Measurements from ENCODE around the gene NSD1. TPM values are rescaled to one million over a fixed set of nuclear protein-coding genes. Genes with fewer than 3 reads are reported as not detected.
A peak's percentile ranks its signal among the peaks of the same experiment; 100 is the strongest.
"Not testable (repeated sequence)": the region's sequence is repeated elsewhere in the genome, so short reads cannot be mapped to it uniquely, and the experiment has no call there.

The NSD1 gene
- polyA plus RNA-seq, 4 donors = 4.3 to 27.2 (median 11.5) TPM

DNA sequence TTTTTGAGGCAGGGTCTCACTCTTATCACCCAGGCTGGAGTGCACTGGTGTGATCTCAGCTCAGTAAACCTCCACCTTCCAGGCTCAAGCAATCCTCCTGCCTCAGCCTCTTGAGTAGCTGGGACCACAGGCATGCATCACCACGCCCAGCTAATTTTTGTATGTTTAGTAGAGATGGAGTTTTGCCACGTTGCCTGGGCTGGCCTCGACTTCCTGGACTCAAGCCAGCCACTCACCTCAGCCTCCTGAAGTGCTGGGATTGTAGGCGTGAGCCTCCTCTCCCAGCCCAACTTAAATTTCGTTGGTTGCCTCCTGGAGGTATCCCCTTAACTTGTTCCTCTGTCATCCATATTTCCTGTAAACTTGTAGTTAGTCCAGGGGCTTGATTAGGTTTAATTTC lies 122.7 kb downstream of the NSD1 start:
- Histone ChIP-seq H3K36me3 (ENCODE audit: control insufficient read depth in 3 of 3, insufficient read depth in 2 of 3, low read depth in 1 of 3, low read length in 3 of 3) (peaks cover 15 to 55% (median 22%) of the 10 kb centered on the region in 3 donors), H3K27ac (ENCODE audit: low read depth in 1 of 3, low read length in 2 of 3) (no peak overlapping the region), H3K27me3 (ENCODE audit: control insufficient read depth in 3 of 3, insufficient read depth in 3 of 3, low read length in 3 of 3) (no peaks in the 10 kb centered on the region), H3K4me1 (ENCODE audit: control insufficient read depth in 3 of 3, insufficient read depth in 2 of 3, low read depth in 1 of 3, low read length in 2 of 3) (no peaks in the 10 kb centered on the region), H3K4me3 (ENCODE audit: low read depth in 1 of 3, low read length in 3 of 3) (no peak overlapping the region), H3K9me3 (ENCODE audit: control insufficient read depth in 2 of 2, insufficient read depth in 1 of 2, low read depth in 1 of 2, low read length in 1 of 2) (no peaks in the 10 kb centered on the region)
- WGBS, 3 donors = 44 to 61% (median 50%) methylated on average over 5 of the region's 5 CpGs
- DNase-seq (no peak), FAIRE-seq (no peak)

DNA sequence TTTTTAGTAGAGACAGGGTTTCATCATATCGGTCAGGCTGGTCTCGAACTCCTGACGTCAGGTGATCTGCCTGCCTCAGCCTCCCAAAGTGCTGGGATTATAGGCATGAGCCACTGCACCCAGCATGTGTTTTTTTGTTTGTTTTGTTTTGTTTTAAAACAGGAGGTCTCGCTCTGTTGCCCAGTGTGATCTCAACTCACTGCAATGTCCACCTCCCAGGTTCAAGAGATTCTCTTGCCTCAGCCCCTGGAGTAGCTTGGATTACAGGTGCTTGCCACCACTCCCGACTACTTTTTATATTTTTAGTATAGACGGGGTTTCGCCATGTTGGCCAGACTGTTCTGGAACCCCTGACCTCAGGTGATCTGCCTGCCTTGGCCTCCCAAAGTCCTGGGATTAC lies 125.1 kb downstream of the NSD1 start:
- WGBS, 3 donors = 94 to 97% (median 96%) methylated on average over 7 of the region's 7 CpGs
- peaks cover 8 to 56% (median 12%) of the 10 kb centered on the region in 3 donors for H3K36me3 ChIP-seq (ENCODE audit: control insufficient read depth in 3 of 3, insufficient read depth in 2 of 3, low read depth in 1 of 3, low read length in 3 of 3)
- not testable (repeated sequence) for H3K27ac ChIP-seq (ENCODE audit: low read depth in 1 of 3, low read length in 2 of 3); DNase-seq; H3K9me3 ChIP-seq (ENCODE audit: control insufficient read depth in 2 of 2, insufficient read depth in 1 of 2, low read depth in 1 of 2, low read length in 1 of 2); H3K4me3 ChIP-seq (ENCODE audit: low read depth in 1 of 3, low read length in 3 of 3); FAIRE-seq; H3K4me1 ChIP-seq (ENCODE audit: control insufficient read depth in 3 of 3, insufficient read depth in 2 of 3, low read depth in 1 of 3, low read length in 2 of 3); H3K27me3 ChIP-seq (ENCODE audit: control insufficient read depth in 3 of 3, insufficient read depth in 3 of 3, low read length in 3 of 3)

DNA sequence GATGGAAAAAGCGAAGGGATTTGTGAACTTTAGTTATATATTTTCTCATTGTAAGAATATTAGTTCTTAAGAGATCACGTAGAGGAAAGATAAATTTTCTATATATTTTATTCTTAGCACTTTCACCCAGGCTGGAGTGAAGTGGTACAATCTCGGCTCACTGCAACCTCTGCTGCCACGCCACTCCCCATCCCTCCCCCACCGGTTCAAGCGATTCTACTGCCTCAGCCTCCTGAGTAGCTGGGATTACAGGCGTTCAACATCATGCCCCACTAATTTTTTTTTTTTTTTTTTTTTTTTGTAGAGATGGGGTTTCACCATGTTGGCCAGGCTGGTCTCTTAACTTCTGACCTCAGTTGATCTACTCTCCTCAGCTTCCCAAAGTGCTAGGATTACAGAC lies 127.4 kb downstream of the NSD1 start:
- H3K4me3 ChIP-seq (ENCODE audit: low read depth in 1 of 3, low read length in 3 of 3) = no peak overlapping the region
- WGBS, 3 donors = 91 to 97% (median 96%) methylated on average over 7 of the region's 7 CpGs
- no peak overlapping the region for H3K27ac ChIP-seq (ENCODE audit: low read depth in 1 of 3, low read length in 2 of 3)
- H3K36me3 ChIP-seq (ENCODE audit: control insufficient read depth in 3 of 3, insufficient read depth in 2 of 3, low read depth in 1 of 3, low read length in 3 of 3) = peaks cover 6 to 52% (median 13%) of the 10 kb centered on the region in 3 donors
- H3K4me1 ChIP-seq (ENCODE audit: control insufficient read depth in 3 of 3, insufficient read depth in 2 of 3, low read depth in 1 of 3, low read length in 2 of 3) = no peaks in the 10 kb centered on the region
- FAIRE-seq (no peak), DNase-seq (no peak)
- H3K9me3 ChIP-seq (ENCODE audit: control insufficient read depth in 2 of 2, insufficient read depth in 1 of 2, low read depth in 1 of 2, low read length in 1 of 2) = no peaks in the 10 kb centered on the region
- no peaks in the 10 kb centered on the region for H3K27me3 ChIP-seq (ENCODE audit: control insufficient read depth in 3 of 3, insufficient read depth in 3 of 3, low read length in 3 of 3)

DNA sequence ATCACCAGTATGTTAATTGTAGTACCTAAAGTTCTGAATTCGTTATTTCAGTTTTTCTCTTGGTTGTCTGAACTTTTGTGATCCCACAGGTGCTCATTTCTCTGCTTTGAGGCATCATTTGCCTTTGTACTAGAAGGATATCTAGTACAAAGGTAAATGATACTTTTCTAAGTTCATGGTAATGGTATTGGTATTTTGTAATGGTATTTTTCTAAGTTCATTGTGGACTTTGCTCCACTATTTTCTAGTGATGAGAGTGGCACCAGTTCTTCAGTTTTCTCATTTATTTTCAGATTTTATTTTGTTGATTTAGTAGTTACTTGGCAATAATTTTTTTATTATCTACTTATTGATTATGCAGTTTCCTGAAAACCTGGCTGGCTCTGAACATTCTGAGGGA lies 127.9 kb downstream of the NSD1 start:
- Histone ChIP-seq H3K4me3 (ENCODE audit: low read depth in 1 of 3, low read length in 3 of 3) (no peak overlapping the region), H3K4me1 (ENCODE audit: control insufficient read depth in 3 of 3, insufficient read depth in 2 of 3, low read depth in 1 of 3, low read length in 2 of 3) (no peaks in the 10 kb centered on the region), H3K27me3 (ENCODE audit: control insufficient read depth in 3 of 3, insufficient read depth in 3 of 3, low read length in 3 of 3) (no peaks in the 10 kb centered on the region), H3K9me3 (ENCODE audit: control insufficient read depth in 2 of 2, insufficient read depth in 1 of 2, low read depth in 1 of 2, low read length in 1 of 2) (no peaks in the 10 kb centered on the region), H3K36me3 (ENCODE audit: control insufficient read depth in 3 of 3, insufficient read depth in 2 of 3, low read depth in 1 of 3, low read length in 3 of 3) (peaks cover 11 to 52% (median 17%) of the 10 kb centered on the region in 3 donors), H3K27ac (ENCODE audit: low read depth in 1 of 3, low read length in 2 of 3) (no peak overlapping the region)
- 56 to 83% (median 74%) methylated on average over 1 of the region's 1 CpG for WGBS, 3 donors
- no peak for DNase-seq
- FAIRE-seq = peak; percentile 64

DNA sequence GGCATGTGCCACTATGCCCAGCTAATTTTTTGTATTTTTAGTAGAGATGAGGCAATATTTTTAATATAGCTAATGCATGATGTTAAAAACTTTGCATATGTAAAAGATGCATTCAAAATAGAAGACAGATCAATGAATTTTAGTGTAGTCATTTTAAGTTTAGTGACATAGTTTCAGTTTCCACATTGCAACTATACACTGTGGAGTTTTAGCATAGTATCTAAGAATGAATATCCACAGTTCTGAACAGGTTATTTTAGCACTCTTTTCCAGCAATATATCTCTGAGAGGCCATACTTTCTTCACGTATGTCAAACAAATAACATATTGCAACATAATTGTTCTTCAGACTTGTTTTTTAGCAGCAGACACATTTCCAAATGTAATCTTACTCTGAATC lies 130.6 kb downstream of the NSD1 start:
- H3K36me3 ChIP-seq (ENCODE audit: control insufficient read depth in 3 of 3, insufficient read depth in 2 of 3, low read depth in 1 of 3, low read length in 3 of 3) = peaks cover 5 to 39% (median 13%) of the 10 kb centered on the region in 3 donors
- H3K9me3 ChIP-seq (ENCODE audit: control insufficient read depth in 2 of 2, insufficient read depth in 1 of 2, low read depth in 1 of 2, low read length in 1 of 2) = no peaks in the 10 kb centered on the region
- 85 to 94% (median 93%) methylated on average over 1 of the region's 1 CpG for WGBS, 3 donors
- no peaks in the 10 kb centered on the region for H3K4me1 ChIP-seq (ENCODE audit: control insufficient read depth in 3 of 3, insufficient read depth in 2 of 3, low read depth in 1 of 3, low read length in 2 of 3)
- H3K27me3 ChIP-seq (ENCODE audit: control insufficient read depth in 3 of 3, insufficient read depth in 3 of 3, low read length in 3 of 3) = no peaks in the 10 kb centered on the region
- DNase-seq (no peak), FAIRE-seq (no peak)
- H3K4me3 ChIP-seq (ENCODE audit: low read depth in 1 of 3, low read length in 3 of 3) = no peak overlapping the region
- H3K27ac ChIP-seq (ENCODE audit: low read depth in 1 of 3, low read length in 2 of 3) = no peak overlapping the region

DNA sequence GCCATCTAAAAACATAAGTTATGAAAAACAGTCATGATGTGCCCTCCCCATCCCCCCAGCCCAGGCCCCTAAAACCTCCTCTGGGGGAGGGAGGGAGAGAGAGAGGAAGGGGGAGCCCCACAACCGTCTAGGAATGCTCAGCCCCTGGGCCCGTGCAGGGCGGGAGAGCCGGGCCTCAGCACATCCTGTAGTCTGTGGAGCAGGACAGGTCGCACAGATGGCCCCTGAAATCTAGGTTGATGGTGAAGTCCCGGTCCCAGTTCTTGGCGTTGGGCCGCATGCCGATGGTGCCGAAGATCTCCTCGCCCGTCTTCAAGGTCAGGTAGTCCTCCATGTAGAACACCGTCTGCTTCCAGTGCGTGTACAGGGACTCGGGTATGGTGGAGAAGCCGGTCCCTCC lies 131.8 kb downstream of the NSD1 start:
- 94 to 96% (median 94%) methylated on average over 16 of the region's 16 CpGs for WGBS, 3 donors

DNA sequence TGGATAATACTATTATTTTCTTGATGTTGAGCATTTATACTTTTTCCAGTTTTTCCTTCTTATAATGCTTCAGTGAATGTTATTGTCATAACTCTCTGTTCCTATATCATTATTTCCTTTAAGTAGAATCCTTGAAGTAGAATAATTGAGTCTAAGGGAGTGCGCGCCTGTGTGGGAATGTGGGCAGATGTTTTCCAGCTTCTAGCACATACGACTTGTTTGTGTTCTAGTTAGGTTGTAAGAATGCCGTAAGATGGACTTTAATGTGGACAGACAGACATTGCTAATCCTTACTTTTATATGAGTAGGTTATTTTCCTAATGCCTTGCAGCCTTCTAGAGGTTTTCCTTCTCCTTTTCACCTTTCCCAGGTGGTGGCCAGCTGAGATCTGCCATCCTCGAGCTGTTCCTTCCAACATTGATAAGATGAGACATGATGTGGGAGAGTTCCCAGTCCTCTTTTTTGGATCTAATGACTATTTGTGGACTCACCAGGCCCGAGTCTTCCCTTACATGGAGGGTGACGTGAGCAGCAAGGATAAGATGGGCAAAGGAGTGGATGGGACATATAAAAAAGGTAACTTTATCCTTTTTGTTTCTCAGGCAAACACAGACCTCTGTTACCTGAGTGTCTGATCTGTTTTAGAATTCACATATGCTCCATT lies 135.8 kb downstream of the NSD1 start:
- no peaks in the 10 kb centered on the region for H3K9me3 ChIP-seq (ENCODE audit: control insufficient read depth in 2 of 2, insufficient read depth in 1 of 2, low read depth in 1 of 2, low read length in 1 of 2)

More for the DNA sequence above, 131.8 kb downstream of the NSD1 start:
- Histone ChIP-seq H3K9me3 (ENCODE audit: control insufficient read depth in 2 of 2, insufficient read depth in 1 of 2, low read depth in 1 of 2, low read length in 1 of 2) (no peaks in the 10 kb centered on the region), H3K4me3 (ENCODE audit: low read depth in 1 of 3, low read length in 3 of 3) (no peak overlapping the region), H3K27me3 (ENCODE audit: control insufficient read depth in 3 of 3, insufficient read depth in 3 of 3, low read length in 3 of 3) (no peaks in the 10 kb centered on the region), H3K4me1 (ENCODE audit: control insufficient read depth in 3 of 3, insufficient read depth in 2 of 3, low read depth in 1 of 3, low read length in 2 of 3) (no peaks in the 10 kb centered on the region), H3K27ac (ENCODE audit: low read depth in 1 of 3, low read length in 2 of 3) (peak overlapping the region in 1 of 3 donors; percentile 24), H3K36me3 (ENCODE audit: control insufficient read depth in 3 of 3, insufficient read depth in 2 of 3, low read depth in 1 of 3, low read length in 3 of 3) (peaks cover 9 to 39% (median 21%) of the 10 kb centered on the region in 3 donors)
- DNase-seq (no peak), FAIRE-seq (no peak)

DNA sequence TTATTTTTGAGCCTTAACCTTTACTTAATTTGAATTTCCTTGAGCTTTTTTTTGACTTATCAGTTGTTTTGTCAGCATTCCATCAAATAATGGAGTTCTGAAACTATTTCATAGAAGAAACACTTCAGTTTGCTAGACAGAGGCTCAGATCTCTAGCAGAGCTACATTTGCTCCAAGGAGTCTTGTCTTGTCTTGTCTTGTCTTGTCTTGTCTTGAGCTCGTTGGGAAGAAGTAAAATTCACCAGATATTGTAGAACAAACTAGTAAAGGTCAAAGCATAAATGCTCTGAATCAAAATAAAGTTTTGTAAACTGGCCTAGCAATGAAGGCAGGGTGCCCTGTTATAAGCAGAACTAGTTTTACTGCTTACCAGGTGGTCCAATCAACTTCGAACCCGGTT lies 136.4 kb downstream of the NSD1 start:
- no peak for FAIRE-seq
- H3K36me3 ChIP-seq (ENCODE audit: control insufficient read depth in 3 of 3, insufficient read depth in 2 of 3, low read depth in 1 of 3, low read length in 3 of 3) = peaks cover 18 to 36% (median 26%) of the 10 kb centered on the region in 3 donors
- 83 to 94% (median 84%) methylated on average over 3 of the region's 3 CpGs for WGBS, 3 donors

More for the DNA sequence above, 135.8 kb downstream of the NSD1 start:
- H3K27ac ChIP-seq (ENCODE audit: low read depth in 1 of 3, low read length in 2 of 3) = no peak overlapping the region
- DNase-seq (no peak), FAIRE-seq (no peak)
- WGBS, 3 donors = 93 to 97% (median 95%) methylated on average over 7 of the region's 7 CpGs
- no peaks in the 10 kb centered on the region for H3K4me1 ChIP-seq (ENCODE audit: control insufficient read depth in 3 of 3, insufficient read depth in 2 of 3, low read depth in 1 of 3, low read length in 2 of 3)
- H3K27me3 ChIP-seq (ENCODE audit: control insufficient read depth in 3 of 3, insufficient read depth in 3 of 3, low read length in 3 of 3) = no peaks in the 10 kb centered on the region
- H3K36me3 ChIP-seq (ENCODE audit: control insufficient read depth in 3 of 3, insufficient read depth in 2 of 3, low read depth in 1 of 3, low read length in 3 of 3) = peaks cover 14 to 32% (median 28%) of the 10 kb centered on the region in 3 donors
- no peak overlapping the region for H3K4me3 ChIP-seq (ENCODE audit: low read depth in 1 of 3, low read length in 3 of 3)

DNA sequence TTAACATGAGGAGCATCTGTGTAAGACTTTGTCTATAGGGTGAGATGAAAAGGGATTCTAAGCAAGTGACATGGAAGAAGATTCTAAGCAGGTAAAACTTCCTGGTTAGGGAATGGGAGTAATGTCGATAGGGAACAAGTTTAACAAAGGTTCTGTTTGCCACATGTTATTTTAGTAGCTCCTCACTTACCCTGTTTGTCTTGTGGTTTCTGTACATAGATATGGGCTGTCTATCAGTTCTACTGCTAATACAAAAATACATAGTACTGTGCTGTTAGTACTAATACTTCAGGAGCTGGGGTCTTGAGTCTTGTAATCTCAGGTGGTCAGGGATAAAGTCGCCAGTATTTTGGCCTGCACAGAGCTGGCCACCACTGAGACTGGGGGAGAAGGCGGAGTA lies 137.1 kb downstream of the NSD1 start:
- H3K4me1 ChIP-seq (ENCODE audit: control insufficient read depth in 3 of 3, insufficient read depth in 2 of 3, low read depth in 1 of 3, low read length in 2 of 3) = no peaks in the 10 kb centered on the region
- peaks cover 18 to 33% (median 28%) of the 10 kb centered on the region in 3 donors for H3K36me3 ChIP-seq (ENCODE audit: control insufficient read depth in 3 of 3, insufficient read depth in 2 of 3, low read depth in 1 of 3, low read length in 3 of 3)
- H3K27me3 ChIP-seq (ENCODE audit: control insufficient read depth in 3 of 3, insufficient read depth in 3 of 3, low read length in 3 of 3) = no peaks in the 10 kb centered on the region
- H3K9me3 ChIP-seq (ENCODE audit: control insufficient read depth in 2 of 2, insufficient read depth in 1 of 2, low read depth in 1 of 2, low read length in 1 of 2) = no peaks in the 10 kb centered on the region
- no peak overlapping the region for H3K4me3 ChIP-seq (ENCODE audit: low read depth in 1 of 3, low read length in 3 of 3)
- no peak overlapping the region for H3K27ac ChIP-seq (ENCODE audit: low read depth in 1 of 3, low read length in 2 of 3)
- 86 to 95% (median 88%) methylated on average over 3 of the region's 3 CpGs for WGBS, 3 donors
- DNase-seq (no peak), FAIRE-seq (no peak)

More for the DNA sequence above, 136.4 kb downstream of the NSD1 start:
- Histone ChIP-seq H3K4me3 (ENCODE audit: low read depth in 1 of 3, low read length in 3 of 3) (no peak overlapping the region), H3K27ac (ENCODE audit: low read depth in 1 of 3, low read length in 2 of 3) (no peak overlapping the region), H3K27me3 (ENCODE audit: control insufficient read depth in 3 of 3, insufficient read depth in 3 of 3, low read length in 3 of 3) (no peaks in the 10 kb centered on the region), H3K9me3 (ENCODE audit: control insufficient read depth in 2 of 2, insufficient read depth in 1 of 2, low read depth in 1 of 2, low read length in 1 of 2) (no peaks in the 10 kb centered on the region), H3K4me1 (ENCODE audit: control insufficient read depth in 3 of 3, insufficient read depth in 2 of 3, low read depth in 1 of 3, low read length in 2 of 3) (no peaks in the 10 kb centered on the region)
- no peak for DNase-seq

Measured in small intestine (tissue), 7 donors.